Measurements from ENCODE around the gene GAA.

GAA gene

GRCh38 chr17:80151333-80151732 lies 50.0 kb downstream of the GAA start:
- Histone ChIP-seq H3K9ac (ENCODE audit: low read depth, low read length, poor library complexity, severe bottlenecking) (no peak overlapping the region), H3K9me2 (replicated peaks; ENCODE audit: low read depth, low read length) (no peaks in the 10 kb centered on the region), H3K4me3 (ENCODE audit: low read length, poor library complexity, severe bottlenecking) (no peak overlapping the region), H3K4me1 (ENCODE audit: insufficient read depth, low read length, poor library complexity, severe bottlenecking) (peaks cover 15% of the 10 kb centered on the region), H3K27me3 (ENCODE audit: insufficient read depth, low read length, poor library complexity, severe bottlenecking) (no peaks in the 10 kb centered on the region), H3F3A (ENCODE audit: low read depth) (no peaks in the 10 kb centered on the region), H3K36me3 (ENCODE audit: insufficient read depth, low read length) (no peaks in the 10 kb centered on the region), H3K4me2 (ENCODE audit: low read depth, low read length, poor library complexity, severe bottlenecking) (no peak overlapping the region), H2AFZ (ENCODE audit: low read length) (no peak overlapping the region), H4K20me1 (ENCODE audit: insufficient read depth, low read length, poor library complexity, severe bottlenecking) (peaks cover 4% of the 10 kb centered on the region), H3K9me3 (ENCODE audit: insufficient read depth, low read depth, low read length) (0 out of 2 replicates have a peak, but pooled peaks cover 2% of the 10 kb centered on the region), H3K79me2 (ENCODE audit: insufficient read depth, low read length) (peaks cover 21% of the 10 kb centered on the region)
- no peak for TF ChIP-seq EZH2phosphoT487 (IDR thresholded peaks at IDR 0.05; ENCODE audit: borderline replicate concordance)
- TF ChIP-seq, protein P1, sequence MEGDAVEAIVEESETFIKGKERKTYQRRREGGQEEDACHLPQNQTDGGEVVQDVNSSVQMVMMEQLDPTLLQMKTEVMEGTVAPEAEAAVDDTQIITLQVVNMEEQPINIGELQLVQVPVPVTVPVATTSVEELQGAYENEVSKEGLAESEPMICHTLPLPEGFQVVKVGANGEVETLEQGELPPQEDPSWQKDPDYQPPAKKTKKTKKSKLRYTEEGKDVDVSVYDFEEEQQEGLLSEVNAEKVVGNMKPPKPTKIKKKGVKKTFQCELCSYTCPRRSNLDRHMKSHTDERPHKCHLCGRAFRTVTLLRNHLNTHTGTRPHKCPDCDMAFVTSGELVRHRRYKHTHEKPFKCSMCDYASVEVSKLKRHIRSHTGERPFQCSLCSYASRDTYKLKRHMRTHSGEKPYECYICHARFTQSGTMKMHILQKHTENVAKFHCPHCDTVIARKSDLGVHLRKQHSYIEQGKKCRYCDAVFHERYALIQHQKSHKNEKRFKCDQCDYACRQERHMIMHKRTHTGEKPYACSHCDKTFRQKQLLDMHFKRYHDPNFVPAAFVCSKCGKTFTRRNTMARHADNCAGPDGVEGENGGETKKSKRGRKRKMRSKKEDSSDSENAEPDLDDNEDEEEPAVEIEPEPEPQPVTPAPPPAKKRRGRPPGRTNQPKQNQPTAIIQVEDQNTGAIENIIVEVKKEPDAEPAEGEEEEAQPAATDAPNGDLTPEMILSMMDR (conservative IDR thresholded peaks at IDR 0.05; ENCODE audit: low read length) = no peak

DNA sequence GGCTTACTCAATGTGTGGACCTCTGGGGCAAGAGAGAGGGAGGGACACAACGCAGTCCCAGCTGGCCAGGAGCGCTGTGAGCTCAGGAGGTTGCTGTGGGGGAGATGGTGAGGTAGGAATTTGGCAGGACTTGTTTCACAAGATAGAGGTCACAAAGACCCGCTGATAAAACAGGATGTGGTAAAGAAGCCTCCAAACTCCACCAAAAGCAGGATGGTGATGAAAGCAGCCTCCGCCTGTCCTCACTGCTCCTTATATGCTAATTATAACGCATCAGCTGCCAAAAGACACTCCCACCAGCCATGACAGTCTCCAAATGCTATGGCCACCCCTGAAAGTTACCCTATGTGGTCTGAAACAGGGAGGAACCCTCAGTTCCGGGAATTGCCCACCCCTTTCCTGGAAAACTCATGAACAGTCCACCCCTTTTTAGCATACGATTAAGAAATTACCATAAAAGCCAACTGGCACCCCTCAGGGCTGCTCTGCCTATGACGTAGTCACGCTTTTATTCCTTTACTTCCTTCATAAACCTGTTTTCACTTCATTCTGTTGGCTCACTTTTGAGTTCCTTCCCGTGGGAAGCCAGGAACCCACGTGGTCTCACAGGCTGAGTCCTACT lies 50.8 kb downstream of the GAA start:
- H3K4me1 ChIP-seq (ENCODE audit: insufficient read depth, low read length, poor library complexity, severe bottlenecking) = peaks cover 14% of the 10 kb centered on the region
- H3K9ac ChIP-seq (ENCODE audit: low read depth, low read length, poor library complexity, severe bottlenecking) = no peak overlapping the region
- peaks cover 16% of the 10 kb centered on the region for H3K79me2 ChIP-seq (ENCODE audit: insufficient read depth, low read length)
- TF ChIP-seq, protein P1 (conservative IDR thresholded peaks at IDR 0.05; ENCODE audit: low read length) = no peak
- TF ChIP-seq EZH2phosphoT487 (IDR thresholded peaks at IDR 0.05; ENCODE audit: borderline replicate concordance) = no peak
- H3K4me2 ChIP-seq (ENCODE audit: low read depth, low read length, poor library complexity, severe bottlenecking) = no peak overlapping the region
- H3K27me3 ChIP-seq (ENCODE audit: insufficient read depth, low read length, poor library complexity, severe bottlenecking) = no peaks in the 10 kb centered on the region
- no peak overlapping the region for H2AFZ ChIP-seq (ENCODE audit: low read length)
- no peak overlapping the region for H3K4me3 ChIP-seq (ENCODE audit: low read length, poor library complexity, severe bottlenecking)
- H4K20me1 ChIP-seq (ENCODE audit: insufficient read depth, low read length, poor library complexity, severe bottlenecking) = no peaks in the 10 kb centered on the region
- 0 out of 2 replicates have a peak, but pooled peaks cover 2% of the 10 kb centered on the region for H3K9me3 ChIP-seq (ENCODE audit: insufficient read depth, low read depth, low read length)
- no peaks in the 10 kb centered on the region for H3K9me2 ChIP-seq (replicated peaks; ENCODE audit: low read depth, low read length)
- H3F3A ChIP-seq (ENCODE audit: low read depth) = no peaks in the 10 kb centered on the region
- no peaks in the 10 kb centered on the region for H3K36me3 ChIP-seq (ENCODE audit: insufficient read depth, low read length)

- H3K9ac ChIP-seq (ENCODE audit: low read depth, low read length, poor library complexity, severe bottlenecking) = no peak overlapping the region
- H3K9me3 ChIP-seq (ENCODE audit: insufficient read depth, low read depth, low read length) = 0 out of 2 replicates have a peak, but pooled peaks cover 2% of the 10 kb centered on the region
- no peaks in the 10 kb centered on the region for H3K9me2 ChIP-seq (replicated peaks; ENCODE audit: low read depth, low read length)
- peaks cover 14% of the 10 kb centered on the region for H3K4me1 ChIP-seq (ENCODE audit: insufficient read depth, low read length, poor library complexity, severe bottlenecking)
- no peaks in the 10 kb centered on the region for H3K36me3 ChIP-seq (ENCODE audit: insufficient read depth, low read length)
- H2AFZ ChIP-seq (ENCODE audit: low read length) = no peak overlapping the region
- H3K4me2 ChIP-seq (ENCODE audit: low read depth, low read length, poor library complexity, severe bottlenecking) = no peak overlapping the region
- H4K20me1 ChIP-seq (ENCODE audit: insufficient read depth, low read length, poor library complexity, severe bottlenecking) = no peaks in the 10 kb centered on the region
- H3F3A ChIP-seq (ENCODE audit: low read depth) = no peaks in the 10 kb centered on the region
- TF ChIP-seq, protein P1 (conservative IDR thresholded peaks at IDR 0.05; ENCODE audit: low read length) = no peak
- no peak for TF ChIP-seq EZH2phosphoT487 (IDR thresholded peaks at IDR 0.05; ENCODE audit: borderline replicate concordance)
- no peak overlapping the region for H3K4me3 ChIP-seq (ENCODE audit: low read length, poor library complexity, severe bottlenecking)
- H3K27me3 ChIP-seq (ENCODE audit: insufficient read depth, low read length, poor library complexity, severe bottlenecking) = no peaks in the 10 kb centered on the region
- peaks cover 8% of the 10 kb centered on the region for H3K79me2 ChIP-seq (ENCODE audit: insufficient read depth, low read length)
Observed at GRCh38 chr17:80153004-80153403, 51.6 kb downstream of the GAA start.

Data from Loucy (cell line).